ENCODE data around the gene TCFL5.

- TF ChIP-seq EP300 (IDR thresholded peaks at IDR 0.05) (no peak), CTCF (IDR thresholded peaks at IDR 0.05) (no peak), POLR2A (IDR thresholded peaks at IDR 0.05) (no peak)
These were observed 48.0 kb downstream of the TCFL5 start for GRCh38 chr20:62813588-62813987.
